DMS 273 treated with DMSO at 0.1 percent for 48 hours (cell line): Measurements from ENCODE around the gene SDF2L1.
"Not testable (repeated sequence)": the region's sequence is repeated elsewhere in the genome, so short reads cannot be mapped to it uniquely, and the experiment has no call there.

Experiments used
- DNase-seq: peaks from one replicate; lab custom pipeline; 2025; lab: John Stamatoyannopoulos, UW

The SDF2L1 gene

DNA sequence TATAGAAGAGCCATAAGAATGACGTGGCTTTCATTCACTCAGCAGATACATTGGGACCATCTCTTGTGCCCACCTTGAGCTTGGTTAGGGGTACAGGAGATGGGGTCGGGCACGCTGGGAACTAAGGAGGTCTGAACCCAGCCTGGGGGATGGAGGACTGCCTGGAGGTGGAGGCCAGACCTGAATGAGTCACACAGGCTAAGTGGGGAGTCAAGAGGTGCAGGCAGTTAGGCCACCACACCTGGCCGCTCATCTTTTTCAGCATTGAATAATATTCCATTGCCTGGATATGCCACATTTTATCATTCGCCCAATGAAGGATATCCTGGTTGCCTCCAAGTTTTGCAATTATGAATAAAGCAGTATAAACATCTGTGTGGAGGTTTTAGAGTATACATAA lies 19.9 kb downstream of the SDF2L1 start:
- DNase-seq: no peak

DNA sequence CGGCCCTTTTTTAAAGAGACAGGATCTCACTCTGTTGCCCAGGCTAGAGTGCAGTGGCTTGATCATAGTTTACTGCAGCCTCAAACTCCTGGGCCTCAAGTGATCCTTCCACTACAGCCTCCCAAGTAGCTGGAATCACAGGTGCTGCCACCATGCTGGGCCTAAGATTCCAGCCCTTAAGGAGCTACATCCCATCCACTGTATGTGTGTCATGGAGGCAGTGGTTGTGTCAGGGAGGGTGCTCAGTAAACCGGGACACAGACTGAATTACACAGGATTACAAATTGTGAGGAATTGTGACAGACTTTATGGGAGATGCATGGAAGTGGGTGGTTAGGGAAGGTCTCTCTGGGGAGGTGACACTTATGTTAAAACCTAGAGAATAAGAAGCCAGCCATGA lies 21.6 kb downstream of the SDF2L1 start:
- DNase-seq: no peak

DNA sequence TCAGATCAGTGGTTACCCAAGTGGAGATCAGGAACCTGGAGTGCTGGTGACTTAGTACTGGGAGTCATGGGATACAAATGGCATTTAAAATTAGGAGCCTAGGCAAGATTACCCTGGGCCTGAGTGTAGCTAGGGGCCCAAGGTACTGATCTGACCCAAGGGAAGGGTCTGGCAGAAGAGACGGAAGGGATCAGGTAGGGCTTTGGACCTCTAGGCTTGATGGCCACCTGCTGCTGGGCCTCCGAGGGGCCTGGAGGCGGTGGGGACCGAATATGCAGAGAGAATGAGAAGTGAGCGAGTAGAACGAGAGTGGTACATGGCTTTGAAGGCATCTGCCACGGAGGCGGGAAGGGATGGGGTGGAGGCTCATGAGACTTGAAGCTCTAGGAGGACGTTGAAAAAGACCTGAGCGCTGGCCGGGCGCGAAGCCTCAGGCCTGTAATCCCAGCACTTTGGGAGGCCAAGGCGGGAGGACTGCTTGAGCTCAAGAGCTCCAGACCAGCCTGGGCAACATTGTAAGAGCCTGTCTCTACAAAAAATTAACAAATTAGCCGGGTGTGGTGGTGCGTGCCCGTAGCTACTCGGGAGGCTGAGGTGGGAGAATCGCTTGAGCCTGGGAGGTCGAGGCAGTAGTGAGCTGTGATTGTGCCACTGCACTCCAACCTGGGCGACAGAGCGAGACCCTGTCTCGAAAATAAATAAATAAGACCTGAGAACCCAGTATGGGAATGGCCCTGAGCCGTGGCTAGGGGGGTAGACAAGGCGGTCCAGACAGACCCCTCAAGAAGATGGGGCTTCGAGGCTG lies 23.1 kb downstream of the SDF2L1 start:
- DNase-seq: no peak

DNA sequence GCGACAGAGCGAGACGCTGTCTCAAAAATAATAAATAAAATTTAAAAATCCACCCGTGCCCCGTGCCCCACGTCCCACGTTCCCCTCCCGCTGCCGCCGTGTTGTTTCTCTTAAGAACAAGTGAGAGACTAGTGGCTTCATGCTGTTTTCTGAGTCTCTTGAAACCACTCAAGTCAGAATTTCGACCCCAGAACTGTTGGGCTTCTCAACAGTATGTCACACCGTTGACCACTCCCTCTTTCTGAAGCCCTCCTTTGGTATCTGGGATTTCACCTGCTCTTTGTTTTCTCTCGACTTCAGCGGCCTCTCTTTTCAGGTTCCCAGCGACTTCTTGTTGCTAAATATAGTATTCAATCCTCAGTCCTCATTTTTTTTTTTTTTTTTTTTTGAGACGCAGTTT lies 24.7 kb downstream of the SDF2L1 start:
- no peak for DNase-seq

DNA sequence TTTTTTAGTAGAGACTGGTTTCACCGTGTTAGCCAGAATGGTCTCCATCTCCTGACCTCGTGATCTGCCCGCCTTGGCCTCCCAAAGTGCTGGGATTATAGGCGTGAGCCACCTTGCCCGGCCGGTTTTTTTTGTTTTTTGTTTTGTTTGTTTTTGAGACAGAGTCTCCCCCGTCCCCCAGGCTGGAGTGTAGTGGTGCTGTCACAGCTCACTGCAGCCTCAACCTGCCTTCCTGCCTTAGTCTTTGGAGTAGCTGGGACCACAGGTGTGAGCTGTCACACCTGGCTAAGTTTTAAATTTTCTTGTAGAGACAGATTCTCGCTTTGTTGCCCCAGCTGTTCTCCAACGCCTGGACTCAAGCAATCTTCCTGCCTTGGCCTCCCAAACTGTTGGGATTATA lies 26.9 kb downstream of the SDF2L1 start:
- DNase-seq: no peak

DNA sequence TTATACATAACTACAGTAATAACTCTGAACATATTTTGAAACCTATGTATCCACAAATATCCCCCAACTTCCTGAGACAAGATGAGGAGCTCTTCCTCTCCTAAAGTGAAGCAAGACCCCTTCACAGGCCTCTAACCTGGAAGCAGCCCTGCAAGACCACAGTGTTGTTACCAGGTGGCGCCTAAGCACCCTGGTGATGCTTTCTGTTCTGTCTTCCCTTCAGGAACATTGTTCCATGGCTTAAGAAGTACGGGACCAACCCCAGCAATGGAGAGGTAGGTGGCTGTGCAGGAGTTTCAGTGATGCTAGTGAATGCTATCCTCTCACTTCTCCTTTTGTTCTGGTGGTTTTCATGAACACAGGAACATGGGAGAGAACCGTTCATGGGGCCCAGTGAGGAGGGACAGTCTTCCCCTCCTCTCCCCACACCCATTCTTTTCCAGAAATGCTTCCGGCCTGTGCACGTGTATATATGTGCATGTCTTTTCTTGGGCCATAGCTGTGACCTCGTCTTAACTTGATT lies 30.1 kb downstream of the SDF2L1 start:
- DNase-seq: no peak

DNA sequence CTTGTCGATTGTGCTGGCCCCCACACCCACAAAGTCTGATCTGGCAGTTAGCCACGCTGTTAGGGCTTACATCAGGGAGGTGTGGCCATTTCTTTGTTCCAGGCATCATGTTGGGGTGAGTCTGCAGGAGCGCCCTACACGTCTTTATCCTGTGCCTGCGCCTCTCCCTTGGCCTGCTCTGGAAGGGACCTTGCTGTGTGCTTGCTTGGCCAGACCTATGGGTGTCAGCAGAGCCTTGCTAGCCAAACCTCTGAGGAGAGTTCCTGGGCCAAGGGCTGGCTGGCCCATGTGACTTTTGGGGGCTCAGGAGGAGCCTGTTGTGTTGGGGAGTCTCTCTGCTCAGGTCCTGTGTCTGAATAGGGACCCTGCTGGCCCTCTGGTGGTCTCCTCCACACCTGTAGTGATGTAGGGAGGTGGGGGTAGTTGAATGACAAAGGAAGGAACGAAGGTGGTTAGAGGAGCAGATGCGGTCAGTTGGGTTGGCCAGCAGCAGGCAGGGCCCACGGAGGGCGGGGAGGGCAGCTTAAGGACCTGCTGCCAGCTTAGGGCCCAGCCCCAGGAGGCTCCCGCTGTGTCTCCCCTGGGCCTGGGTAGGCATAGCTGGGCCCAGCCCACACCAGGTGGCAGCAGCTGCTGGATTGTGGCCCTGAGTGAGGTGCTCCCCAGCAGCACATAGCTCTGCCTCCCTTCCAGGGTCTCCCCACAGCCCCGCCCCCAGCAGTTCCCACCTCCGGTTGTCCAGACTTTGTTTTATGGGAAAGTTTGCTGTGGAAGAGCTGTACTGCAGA lies 31.6 kb downstream of the SDF2L1 start:
- no peak for DNase-seq

DNA sequence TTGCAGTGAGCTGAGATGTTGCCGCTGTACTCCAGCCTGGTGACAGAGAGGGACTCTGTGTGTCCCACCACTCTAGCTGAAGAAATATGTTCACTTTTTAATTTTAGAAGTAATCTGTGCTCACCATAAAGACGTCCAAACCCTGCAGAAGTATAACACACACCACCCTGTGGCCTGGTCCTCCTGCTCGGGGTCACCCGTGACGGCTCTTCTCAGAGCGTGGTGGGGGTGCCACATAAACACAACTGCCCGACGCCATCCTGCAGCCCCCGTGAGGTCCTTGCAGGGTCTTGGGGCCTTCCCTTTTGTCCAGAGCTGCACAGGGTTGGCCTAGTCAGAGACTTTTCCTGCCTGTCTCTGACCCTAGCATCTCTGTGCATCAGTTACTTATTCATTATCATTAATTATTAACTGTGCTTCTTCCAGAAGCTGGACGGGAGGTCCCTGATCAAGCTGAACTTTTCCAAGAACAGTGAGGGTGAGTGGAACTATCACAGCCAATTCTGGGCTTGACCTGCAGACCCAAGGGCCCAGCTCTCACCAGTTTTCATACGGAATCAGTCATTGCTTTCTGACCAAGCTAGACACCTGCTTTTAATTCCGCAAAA lies 32.6 kb downstream of the SDF2L1 start:
- no peak for DNase-seq

DNA sequence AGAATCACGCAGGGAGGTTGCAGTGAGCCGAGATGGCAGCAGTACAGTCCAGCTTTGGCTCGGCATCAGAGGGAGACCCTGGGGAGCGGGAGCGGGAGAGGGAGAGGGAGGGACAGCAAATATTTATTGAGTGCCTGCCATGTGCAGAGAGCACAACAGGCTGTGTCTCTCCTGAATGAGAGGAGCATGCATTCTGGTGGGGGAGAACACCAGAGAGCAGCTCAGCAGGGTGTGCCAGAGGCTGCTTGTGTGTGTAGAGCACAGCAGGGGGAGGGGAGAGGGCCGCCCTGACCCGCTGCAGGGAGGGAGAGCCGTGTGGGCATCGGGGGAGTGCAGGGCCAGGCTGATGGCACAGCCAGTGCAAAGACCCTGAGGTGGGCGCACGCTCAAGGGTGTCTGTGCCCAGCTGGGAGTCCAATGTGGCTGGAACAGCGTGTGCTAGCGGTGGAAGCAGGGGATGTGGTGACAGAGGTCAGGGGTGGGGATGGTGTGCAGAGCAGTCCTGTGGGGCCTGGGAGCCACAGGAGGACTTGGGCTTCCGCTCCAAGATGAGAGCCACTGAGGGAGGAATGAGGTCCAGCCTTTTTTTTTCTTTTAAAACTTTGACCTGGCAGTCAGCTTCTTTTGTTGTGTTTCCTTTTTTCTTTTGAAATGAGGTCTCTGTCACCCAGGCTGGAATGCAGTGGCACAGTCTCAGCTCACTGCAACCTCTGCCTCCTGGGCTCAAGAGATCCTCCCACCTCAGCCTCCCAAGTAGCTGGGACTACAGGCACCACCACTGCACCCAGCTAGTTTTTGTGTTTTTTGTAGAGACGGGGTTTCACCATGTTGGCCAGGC lies 35.7 kb downstream of the SDF2L1 start:
- DNase-seq: no peak

DNA sequence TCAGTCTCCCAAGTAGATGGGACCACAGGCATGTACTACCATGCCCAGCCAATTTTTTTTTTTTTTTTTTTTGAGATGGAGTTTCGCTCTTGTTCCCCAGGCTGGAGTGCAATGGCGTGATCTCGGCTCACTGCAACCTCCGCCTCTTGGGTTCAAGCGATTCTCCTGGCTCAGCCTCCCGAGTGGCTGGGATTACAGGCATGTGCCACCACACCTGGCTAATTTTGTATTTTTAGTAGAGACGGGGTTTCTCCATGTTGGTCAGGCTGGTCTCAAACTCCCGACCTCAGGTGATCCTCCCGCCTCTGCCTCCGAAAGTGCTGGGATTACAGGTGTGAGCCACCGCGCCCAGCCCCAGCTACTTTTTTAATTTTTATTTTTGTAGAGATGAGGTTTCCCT lies 36.7 kb downstream of the SDF2L1 start:
- not testable (repeated sequence) for DNase-seq

DNA sequence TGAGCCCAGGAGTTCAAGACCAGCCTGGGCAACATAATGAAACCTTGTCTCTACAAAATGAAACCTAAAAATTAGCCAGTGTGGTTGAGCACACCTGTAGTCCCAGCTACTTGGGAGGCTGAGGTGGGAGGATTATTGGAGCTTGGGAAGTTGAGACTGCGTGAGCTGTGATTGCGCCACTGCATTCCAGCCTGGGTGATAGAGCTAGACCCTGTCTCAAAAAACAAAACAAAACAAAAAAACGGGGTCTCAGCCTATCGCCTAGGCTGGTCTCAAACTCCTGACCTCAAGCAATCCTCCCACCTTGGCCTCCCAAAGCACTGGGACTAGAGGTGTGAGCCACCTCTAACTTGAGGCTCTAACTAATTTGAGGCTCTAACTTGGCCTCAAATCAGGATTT lies 37.3 kb downstream of the SDF2L1 start:
- no peak for DNase-seq

DNA sequence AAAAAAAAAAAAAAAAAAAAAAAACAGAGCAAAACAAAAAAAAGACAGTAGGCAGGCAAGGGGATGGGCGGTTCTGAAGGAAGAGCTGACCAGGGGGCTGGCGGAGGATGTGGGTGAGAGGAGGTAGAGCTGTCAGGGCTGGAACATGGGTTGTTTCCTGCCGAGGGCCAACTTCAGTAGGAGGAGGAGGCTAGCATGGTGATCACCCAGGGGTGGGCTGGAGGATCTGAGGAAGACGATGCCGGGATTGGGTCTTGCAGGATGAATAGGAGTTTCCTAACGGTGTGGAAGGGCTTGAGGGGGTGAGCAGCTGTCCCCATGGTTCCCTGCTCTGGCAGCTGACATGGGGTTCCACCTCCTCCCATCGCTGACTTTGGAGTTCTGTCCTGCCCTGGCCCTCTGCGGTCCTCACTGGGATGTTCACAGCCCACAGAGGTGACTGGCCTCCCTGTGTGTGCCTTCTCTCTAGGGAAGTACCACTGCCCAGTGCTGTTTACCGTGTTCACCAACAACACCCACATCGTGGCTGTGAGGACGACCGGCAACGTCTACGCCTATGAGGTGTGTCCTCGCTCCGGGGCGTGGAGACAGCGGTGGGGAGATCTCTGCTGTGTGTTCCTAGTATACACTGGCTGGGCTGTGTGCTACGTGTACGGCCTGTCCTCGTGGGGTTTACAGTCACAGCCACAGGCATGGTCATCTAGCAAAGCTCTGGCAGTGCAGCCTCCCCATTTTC lies 38.9 kb downstream of the SDF2L1 start:
- no peak for DNase-seq

DNA sequence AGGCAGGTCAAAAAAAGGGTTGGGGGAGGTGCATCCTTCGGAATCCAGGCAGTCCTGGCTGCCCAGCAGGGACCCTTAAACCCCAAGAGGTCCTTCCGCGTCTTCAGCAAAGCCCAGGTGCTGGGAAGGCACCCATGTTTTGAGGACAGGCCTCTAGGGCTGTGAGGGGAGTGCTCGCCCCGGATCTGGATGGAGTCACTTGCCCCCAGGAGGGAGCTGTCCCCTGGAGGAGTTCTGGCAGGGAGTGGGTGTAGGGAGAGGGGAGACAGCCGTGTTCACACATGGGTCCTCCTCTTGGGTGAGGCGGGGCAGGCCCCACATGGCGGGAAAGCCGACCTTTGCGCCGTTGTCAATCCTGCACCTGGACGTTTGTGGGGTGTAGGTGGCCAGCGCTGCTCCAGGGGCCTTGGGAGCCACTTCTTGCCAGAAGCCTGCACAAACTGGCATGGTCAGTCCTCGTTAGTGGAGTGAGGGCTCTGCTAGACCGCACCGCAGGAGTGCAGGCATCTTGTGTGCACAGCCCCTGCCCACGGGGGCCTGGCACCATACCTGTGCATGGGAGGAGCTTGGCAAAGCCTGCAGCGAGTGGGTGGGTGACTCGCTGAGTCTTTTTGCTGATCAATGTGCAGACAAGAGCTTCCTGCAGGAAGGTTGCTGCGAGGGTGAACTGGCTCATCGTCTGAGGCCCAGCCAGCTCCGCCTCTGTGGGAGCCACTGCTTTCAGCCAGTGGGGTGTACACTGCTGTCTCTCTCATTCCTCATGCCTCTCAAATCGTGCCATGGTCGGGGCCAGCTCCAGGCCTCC lies 39.7 kb downstream of the SDF2L1 start:
- no peak for DNase-seq

DNA sequence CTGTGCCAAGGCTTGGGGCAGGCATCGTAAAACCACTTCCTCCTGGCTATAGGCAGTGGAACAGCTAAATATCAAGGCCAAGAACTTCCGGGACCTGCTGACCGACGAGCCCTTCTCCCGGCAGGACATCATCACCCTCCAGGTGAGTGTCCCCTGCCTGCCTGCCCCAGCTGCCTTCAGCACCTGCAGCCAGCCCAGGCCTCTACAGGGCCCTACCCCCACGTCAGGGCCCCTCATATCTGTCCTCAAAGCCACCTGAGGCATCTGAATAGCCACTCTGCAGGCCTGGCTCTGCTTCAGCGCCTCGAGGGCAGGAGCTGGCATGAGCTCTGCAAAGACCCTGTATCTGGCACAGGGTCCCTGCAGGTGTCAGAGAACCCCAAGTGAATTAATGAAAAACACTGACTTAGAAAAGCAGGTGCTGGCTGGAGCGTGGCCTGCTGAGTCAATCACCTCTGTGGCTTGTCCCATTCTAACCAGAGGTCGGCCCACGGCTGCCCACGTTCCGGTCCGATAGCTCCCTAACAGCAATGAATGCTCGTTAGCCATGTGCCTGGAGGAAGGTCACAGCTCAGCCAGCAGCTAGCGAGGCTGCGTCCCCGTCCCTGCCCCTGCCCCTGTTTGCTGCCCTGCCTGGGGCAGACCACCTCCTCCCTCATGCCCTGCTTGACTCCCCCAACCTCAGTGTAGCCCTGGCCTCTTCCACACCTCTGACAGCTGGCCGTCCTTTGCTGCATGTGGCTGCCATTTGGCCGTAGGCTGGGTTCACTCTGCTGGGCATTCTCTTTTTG lies 40.5 kb downstream of the SDF2L1 start:
- DNase-seq: no peak

DNA sequence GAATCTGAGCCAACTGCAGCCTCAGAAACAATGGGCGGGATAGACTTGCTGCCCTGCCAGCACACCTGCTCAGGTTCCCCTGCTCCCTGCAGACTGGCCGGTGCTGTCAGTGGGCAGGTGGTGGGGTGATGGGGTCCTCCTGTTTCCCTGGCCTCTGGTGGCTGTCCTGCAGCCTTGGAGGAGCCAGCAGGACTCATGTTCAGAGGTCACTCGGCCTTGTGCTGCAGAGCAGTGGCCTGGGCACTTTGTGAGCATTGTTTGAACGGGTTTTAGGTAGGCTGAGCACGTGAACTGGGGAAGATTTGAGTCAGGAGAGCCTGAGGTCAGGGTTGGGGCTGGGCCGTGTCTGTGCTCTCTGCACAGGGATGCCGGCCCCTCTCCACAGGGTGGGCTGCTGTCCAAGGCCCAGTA lies 41.3 kb downstream of the SDF2L1 start:
- DNase-seq: no peak

DNA sequence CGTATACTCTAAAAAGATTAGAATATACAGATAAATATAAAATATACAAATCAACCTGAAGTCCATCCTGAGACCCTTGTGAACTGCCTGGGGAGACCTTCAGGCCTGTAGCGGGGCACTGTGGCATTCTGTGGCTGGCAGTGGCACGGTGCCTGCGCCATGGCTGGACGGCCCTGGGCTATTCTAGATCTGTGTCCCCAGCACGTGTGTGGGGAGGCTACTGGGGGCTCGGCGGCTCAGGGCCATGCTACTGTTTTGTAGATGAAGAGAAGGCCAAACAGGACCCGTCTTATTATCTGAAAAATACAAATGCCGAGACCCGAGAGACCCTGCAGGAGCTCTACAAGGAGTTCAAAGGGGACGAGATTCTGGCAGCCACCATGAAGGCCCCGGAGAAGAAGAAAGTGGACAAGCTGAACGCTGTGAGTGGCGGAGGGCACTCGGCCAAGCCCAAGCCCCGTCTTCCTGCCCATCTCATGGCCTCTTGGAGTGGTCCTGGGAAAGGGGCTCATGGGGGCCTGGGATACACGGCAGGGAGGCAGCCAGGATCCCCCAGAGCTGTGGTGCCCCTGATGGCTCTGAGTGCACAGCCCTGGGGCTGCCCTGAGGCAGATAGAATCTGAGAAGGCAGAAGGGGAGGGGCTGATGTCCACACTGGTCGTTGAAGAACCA lies 42.5 kb downstream of the SDF2L1 start:
- no peak for DNase-seq

DNA sequence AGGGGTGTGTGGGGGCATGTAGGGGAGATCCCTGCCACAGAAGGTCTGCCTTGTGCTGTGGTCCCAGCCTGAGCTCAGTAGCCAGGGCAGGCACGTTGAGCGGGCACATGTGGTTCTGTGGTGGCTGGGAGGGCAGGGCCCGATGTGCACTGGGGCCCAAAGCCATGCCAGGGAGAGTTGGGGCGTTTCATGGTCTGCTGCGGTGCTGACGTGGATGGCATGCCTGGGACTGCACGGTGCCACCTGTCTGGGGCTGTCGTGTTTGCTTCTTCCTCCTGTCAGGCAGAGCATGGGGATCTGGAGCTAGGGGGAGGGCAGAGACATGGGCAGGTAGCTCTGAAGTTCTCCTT lies 43.0 kb downstream of the SDF2L1 start:
- DNase-seq: no peak

DNA sequence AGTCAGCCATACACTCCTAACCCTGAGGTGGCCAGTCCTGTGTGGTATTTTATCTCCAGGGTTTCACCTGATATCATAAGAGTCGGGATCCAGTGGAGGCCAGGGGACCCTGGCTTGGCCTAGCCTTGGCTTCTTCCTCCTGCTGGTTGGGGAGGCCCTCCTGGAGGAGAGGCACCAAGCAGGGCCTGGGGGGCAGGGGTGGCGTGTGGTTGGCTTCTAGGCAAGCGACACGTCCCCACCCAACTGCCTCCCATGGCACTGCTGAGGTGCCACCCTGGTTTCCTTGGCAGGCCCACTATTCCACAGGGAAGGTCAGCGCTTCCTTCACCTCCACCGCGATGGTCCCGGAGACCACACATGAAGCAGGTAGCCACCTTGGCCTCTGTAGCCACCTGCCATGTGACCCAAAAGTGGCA lies 44.1 kb downstream of the SDF2L1 start:
- DNase-seq: no peak
